Osteocyte (in vitro differentiated cells): ENCODE results near the gene GPHN. TPM values are rescaled to one million over a fixed set of nuclear protein-coding genes. Genes with fewer than 3 reads are reported as not detected.
A peak's percentile ranks its signal among the peaks of the same experiment; 100 is the strongest.
"Not testable (repeated sequence)": the region's sequence is repeated elsewhere in the genome, so short reads cannot be mapped to it uniquely, and the experiment has no call there.

Experiments
- DNase-seq: peaks from one replicate; pipeline ENCODE4 v3.0.0; 2021; ENCODE audit warnings: mixed read lengths; ENCODE audit not compliant: unreplicated experiment; ENCODE audit errors: extremely low spot score
- H3K27ac Mint-ChIP-seq: one replicate; pipeline ENCODE4 v1.8.0; 2021; ENCODE audit warnings: mild to moderate bottlenecking, mixed read lengths; ENCODE audit not compliant: unreplicated experiment
- H3K27me3 Mint-ChIP-seq: one replicate; pipeline ENCODE4 v1.8.0; 2021; ENCODE audit warnings: mixed read lengths; ENCODE audit not compliant: unreplicated experiment
- H3K36me3 Mint-ChIP-seq: one replicate; pipeline ENCODE4 v1.8.0; 2021; ENCODE audit warnings: mixed read lengths; ENCODE audit not compliant: unreplicated experiment
- H3K4me1 Mint-ChIP-seq: one replicate; pipeline ENCODE4 v1.8.0; 2021; ENCODE audit warnings: mixed read lengths; ENCODE audit not compliant: unreplicated experiment
- H3K4me3 Mint-ChIP-seq: one replicate; pipeline ENCODE4 v1.8.0; 2021; ENCODE audit warnings: mild to moderate bottlenecking, moderate library complexity, mixed read lengths; ENCODE audit not compliant: unreplicated experiment
- H3K9me3 Mint-ChIP-seq: one replicate; pipeline ENCODE4 v1.8.0; 2021; ENCODE audit warnings: mixed read lengths; ENCODE audit not compliant: unreplicated experiment
- total RNA-seq: library from RNA; stranded (reverse); gene quantifications from 2 replicates; pipeline ENCODE4 v1.2.1, GENCODE V29; 2021
- TF ChIP-seq, protein P1 (sequence below): fragments of 200-600 bp; sonication (generic); IDR thresholded peaks from 2 replicates; pipeline ENCODE4 v1.5.0; 2021; ENCODE audit warnings: antibody characterized with exemption, mild to moderate bottlenecking, moderate library complexity

Gene GPHN
- total RNA-seq, 1 donor from 2014 or later, result 17.7 TPM

DNA sequence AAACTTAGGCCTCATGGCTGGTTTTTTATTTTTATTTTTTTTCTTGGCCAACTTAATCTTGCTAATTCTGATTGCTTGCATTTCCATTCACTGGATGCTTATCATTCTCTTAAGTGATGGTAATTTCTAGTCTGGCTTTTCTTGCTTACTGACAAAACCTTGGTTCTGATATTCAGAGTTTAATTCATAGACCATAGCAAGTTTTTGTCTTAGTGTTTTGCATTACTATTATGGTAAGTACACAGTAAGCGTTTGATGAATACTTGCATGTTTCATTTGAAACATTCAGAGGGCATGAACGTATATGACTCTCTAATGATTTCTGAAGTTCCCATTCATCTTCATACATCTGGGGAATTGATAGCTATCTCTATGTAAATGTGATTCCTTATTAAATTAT lies 55.8 kb downstream of the GPHN start:
- TF ChIP-seq, protein P1, sequence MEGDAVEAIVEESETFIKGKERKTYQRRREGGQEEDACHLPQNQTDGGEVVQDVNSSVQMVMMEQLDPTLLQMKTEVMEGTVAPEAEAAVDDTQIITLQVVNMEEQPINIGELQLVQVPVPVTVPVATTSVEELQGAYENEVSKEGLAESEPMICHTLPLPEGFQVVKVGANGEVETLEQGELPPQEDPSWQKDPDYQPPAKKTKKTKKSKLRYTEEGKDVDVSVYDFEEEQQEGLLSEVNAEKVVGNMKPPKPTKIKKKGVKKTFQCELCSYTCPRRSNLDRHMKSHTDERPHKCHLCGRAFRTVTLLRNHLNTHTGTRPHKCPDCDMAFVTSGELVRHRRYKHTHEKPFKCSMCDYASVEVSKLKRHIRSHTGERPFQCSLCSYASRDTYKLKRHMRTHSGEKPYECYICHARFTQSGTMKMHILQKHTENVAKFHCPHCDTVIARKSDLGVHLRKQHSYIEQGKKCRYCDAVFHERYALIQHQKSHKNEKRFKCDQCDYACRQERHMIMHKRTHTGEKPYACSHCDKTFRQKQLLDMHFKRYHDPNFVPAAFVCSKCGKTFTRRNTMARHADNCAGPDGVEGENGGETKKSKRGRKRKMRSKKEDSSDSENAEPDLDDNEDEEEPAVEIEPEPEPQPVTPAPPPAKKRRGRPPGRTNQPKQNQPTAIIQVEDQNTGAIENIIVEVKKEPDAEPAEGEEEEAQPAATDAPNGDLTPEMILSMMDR, result no peak
- H3K4me3 Mint-ChIP-seq, result no peak overlapping the region
- peaks cover 2% of the 10 kb centered on the region for H3K4me1 Mint-ChIP-seq
- H3K27me3 Mint-ChIP-seq, result no peaks in the 10 kb centered on the region
- no peak overlapping the region for H3K27ac Mint-ChIP-seq
- no peaks in the 10 kb centered on the region for H3K9me3 Mint-ChIP-seq
- no peaks in the 10 kb centered on the region for H3K36me3 Mint-ChIP-seq
- DNase-seq, result no peak

DNA sequence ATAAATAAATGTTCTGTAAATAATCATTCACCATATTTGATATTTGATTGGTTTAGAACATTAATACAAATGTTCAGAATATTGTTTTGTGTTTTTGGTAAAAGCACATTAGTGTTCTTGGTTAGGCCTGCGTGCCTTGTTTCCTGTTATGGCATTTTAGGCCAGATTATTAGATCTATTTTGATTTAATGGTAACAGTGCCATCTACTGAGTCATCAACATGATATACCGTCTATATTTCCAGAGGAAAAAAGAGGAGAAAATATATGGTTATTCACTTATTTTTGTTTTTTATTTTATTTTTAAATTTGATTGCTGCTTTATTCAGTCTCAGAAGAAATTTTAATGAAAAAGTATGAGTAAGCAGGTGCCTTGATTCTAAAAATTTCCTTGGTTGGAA lies 60.3 kb downstream of the GPHN start:
- Mint-ChIP-seq H3K27me3 (no peaks in the 10 kb centered on the region), H3K9me3 (peaks cover 10% of the 10 kb centered on the region), H3K27ac (no peak overlapping the region), H3K4me1 (peaks cover 3% of the 10 kb centered on the region), H3K4me3 (no peak overlapping the region), H3K36me3 (no peaks in the 10 kb centered on the region)
- TF ChIP-seq, protein P1, result peak; percentile 13
- DNase-seq, result no peak

DNA sequence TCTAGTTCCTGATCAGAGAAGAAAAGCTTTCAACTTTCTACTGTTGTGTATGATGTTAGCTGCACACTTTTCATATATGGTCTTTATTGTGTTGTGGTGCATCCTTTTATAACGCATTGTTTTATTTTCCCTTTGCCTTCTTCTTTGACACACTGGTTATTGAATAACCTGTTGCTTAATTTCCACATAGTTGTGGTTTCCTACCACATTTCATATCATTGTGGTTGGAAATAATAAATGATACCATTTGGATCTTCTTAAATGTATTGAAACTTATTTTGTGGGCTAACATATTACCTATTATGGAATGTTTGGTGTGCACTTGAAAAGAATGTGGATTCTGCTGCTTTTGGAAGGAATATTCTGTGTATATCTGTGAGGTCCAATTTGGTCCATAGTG lies 64.9 kb downstream of the GPHN start:
- H3K27ac Mint-ChIP-seq, result no peak overlapping the region
- TF ChIP-seq, protein P1, result no peak
- no peak for DNase-seq
- peaks cover 4% of the 10 kb centered on the region for H3K36me3 Mint-ChIP-seq
- peaks cover 27% of the 10 kb centered on the region for H3K9me3 Mint-ChIP-seq
- no peak overlapping the region for H3K4me3 Mint-ChIP-seq
- H3K27me3 Mint-ChIP-seq, result no peaks in the 10 kb centered on the region
- peaks cover 2% of the 10 kb centered on the region for H3K4me1 Mint-ChIP-seq

DNA sequence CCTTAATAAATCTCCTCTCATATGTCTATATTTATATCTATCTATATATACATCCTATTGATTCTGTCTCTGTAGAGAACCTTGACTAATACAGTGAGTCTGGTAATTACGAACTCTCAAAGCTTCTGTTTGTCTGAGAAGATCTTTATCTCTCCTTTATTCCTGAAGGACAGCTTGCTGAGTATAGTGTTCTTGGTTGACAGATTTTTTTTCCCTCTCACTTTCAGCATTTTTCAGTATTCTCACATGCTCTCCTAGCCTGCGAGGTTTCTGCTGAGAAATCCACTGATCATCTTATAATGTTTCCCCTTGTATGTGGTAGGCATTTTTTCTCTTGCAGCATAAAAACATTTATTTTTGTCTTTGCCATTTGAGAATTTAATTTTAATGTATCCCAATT lies 67.1 kb downstream of the GPHN start:
- H3K9me3 Mint-ChIP-seq, result peaks cover 43% of the 10 kb centered on the region
- no peak overlapping the region for H3K27ac Mint-ChIP-seq
- H3K4me1 Mint-ChIP-seq, result peaks cover 2% of the 10 kb centered on the region
- no peak for DNase-seq
- no peak overlapping the region for H3K4me3 Mint-ChIP-seq
- H3K27me3 Mint-ChIP-seq, result no peaks in the 10 kb centered on the region
- TF ChIP-seq, protein P1, result no peak
- H3K36me3 Mint-ChIP-seq, result peaks cover 9% of the 10 kb centered on the region

DNA sequence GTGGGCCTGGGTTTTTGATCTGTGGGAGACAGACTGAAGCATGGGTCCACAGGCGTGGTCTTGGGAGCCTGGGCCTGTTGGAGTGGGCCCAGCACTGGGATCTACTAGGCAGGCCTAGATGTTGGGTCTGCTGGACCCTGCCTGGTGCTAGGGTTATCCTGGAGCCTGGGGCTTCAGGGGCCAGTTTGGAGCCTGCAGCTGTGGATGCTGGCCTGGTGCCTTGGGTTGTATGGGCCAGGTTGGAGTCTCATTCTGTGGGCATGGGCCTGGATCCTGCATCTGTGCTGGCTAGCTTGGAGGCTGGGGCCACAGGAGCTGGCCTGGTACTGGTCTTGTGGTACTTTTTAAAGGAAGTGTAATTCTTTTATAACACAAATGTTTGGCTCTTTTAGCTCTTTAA lies 68.0 kb downstream of the GPHN start:
- H3K36me3 Mint-ChIP-seq, result peaks cover 9% of the 10 kb centered on the region
- peaks cover 49% of the 10 kb centered on the region for H3K9me3 Mint-ChIP-seq
- no peak overlapping the region for H3K4me3 Mint-ChIP-seq
- no peak overlapping the region for H3K27ac Mint-ChIP-seq
- TF ChIP-seq, protein P1, result no peak
- DNase-seq, result no peak
- peaks cover 2% of the 10 kb centered on the region for H3K4me1 Mint-ChIP-seq
- no peaks in the 10 kb centered on the region for H3K27me3 Mint-ChIP-seq

DNA sequence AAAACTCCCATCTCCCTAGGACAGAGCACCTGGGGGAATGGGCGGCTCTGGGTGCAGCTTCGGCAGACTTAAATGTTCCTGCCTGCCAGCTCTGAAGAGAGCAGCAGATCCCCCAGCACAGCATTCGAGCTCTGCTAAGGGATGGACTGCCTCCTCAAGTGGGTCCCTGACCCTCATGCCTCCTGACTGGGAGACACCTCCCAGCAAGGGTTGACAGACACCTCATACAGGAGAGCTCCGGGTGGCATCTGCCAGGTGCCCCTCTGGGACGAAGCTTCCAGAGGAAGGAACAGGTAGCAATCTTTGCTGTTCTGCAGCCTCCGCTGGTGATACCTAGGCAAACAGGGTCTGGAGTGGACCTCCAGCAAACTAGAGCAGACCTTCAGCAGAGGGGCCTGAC lies 79.8 kb downstream of the GPHN start:
- H3K4me1 Mint-ChIP-seq, H3K27ac Mint-ChIP-seq, H3K36me3 Mint-ChIP-seq, H3K27me3 Mint-ChIP-seq, H3K4me3 Mint-ChIP-seq, DNase-seq: not testable (repeated sequence)
- H3K9me3 Mint-ChIP-seq, result peaks cover 35% of the 10 kb centered on the region
